ENCODE data around the gene CBFA2T3. TPM values are rescaled to one million over a fixed set of nuclear protein-coding genes. Genes with fewer than 3 reads are reported as not detected.

Gene CBFA2T3
- total and polyA plus RNA-seq, 2 of the 8 experiments (the other 6 are each of a cell fraction or from before 2014, with no cell fraction given), result 0.51 to 1.3 TPM

GRCh38 chr16:88951989-88952388 lies 25.0 kb downstream of the CBFA2T3 start:
- no peak for FAIRE-seq
- no peak for DNase-seq (ENCODE audit: low read depth in 1 of 2, low spot score in 2 of 2)
- H3K4me3 ChIP-seq (ENCODE audit: extremely low read depth in 1 of 4, insufficient read depth in 2 of 4, low read depth in 3 of 4, low read length in 4 of 4), result no peak overlapping the region
- 84% methylated on average over 11 of the region's 11 CpGs; no CpG with 5 or more reads in 1 of the 2 experiments for whole genome bisulfite sequencing, 2 experiments (ENCODE audit: extremely low coverage in 1 of 2, insufficient coverage in 1 of 2, insufficient read length in 1 of 2, insufficient replicate concordance in 2 of 2, low coverage in 1 of 2, low lambda C conversion rate in 2 of 2, missing lambda C conversion rate in 1 of 2)
- H3K18ac ChIP-seq (ENCODE audit: extremely low read depth, low read length), result no peak overlapping the region
- no peak overlapping the region for H3K9ac ChIP-seq (replicated peaks in 1 of 4; ENCODE audit: extremely low read depth in 1 of 4, low read depth in 3 of 4, low read length in 3 of 4)
- H2BK12ac ChIP-seq (ENCODE audit: low read depth, low read length), result no peak overlapping the region
- H2AFZ ChIP-seq (ENCODE audit: low read length), result no peak overlapping the region
- H2BK15ac ChIP-seq (ENCODE audit: low read length), result no peak overlapping the region; the same call in 1 of the 2 replicates
- H2BK5ac ChIP-seq (ENCODE audit: low read depth, low read length), result no peak overlapping the region
- TF ChIP-seq CBX8 (IDR thresholded peaks at IDR 0.05; ENCODE audit: borderline replicate concordance, low read depth, low read length) (no peak), GABPA (IDR thresholded peaks at IDR 0.05; ENCODE audit: borderline replicate concordance, insufficient read depth, low read length) (no peak), RAD21 (IDR thresholded peaks at IDR 0.05 in 1 of 2, conservative IDR thresholded peaks at IDR 0.05 in 1 of 2; ENCODE audit: low read depth in 2 of 2, low read length in 2 of 2) (no peak), RFX5 (IDR thresholded peaks at IDR 0.05; ENCODE audit: borderline replicate concordance, low read depth, low read length) (no peak), SIRT6 (IDR thresholded peaks at IDR 0.05; ENCODE audit: low read length) (no peak), MAX (IDR thresholded peaks at IDR 0.05) (no peak), SIN3A (conservative IDR thresholded peaks at IDR 0.05 in 1 of 2, IDR thresholded peaks at IDR 0.05 in 1 of 2; ENCODE audit: low read depth in 1 of 2, low read length in 2 of 2) (no peak), BRCA1 (IDR thresholded peaks at IDR 0.05; ENCODE audit: low read depth, low read length) (no peak)
- TF ChIP-seq, protein P1, sequence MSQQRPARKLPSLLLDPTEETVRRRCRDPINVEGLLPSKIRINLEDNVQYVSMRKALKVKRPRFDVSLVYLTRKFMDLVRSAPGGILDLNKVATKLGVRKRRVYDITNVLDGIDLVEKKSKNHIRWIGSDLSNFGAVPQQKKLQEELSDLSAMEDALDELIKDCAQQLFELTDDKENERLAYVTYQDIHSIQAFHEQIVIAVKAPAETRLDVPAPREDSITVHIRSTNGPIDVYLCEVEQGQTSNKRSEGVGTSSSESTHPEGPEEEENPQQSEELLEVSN (IDR thresholded peaks at IDR 0.05), result no peak
- no peak overlapping the region for H4K8ac ChIP-seq (ENCODE audit: extremely low read depth, insufficient read depth, low read length)
- H2BK120ac ChIP-seq (replicated peaks; ENCODE audit: low read depth, low read length), result no peak overlapping the region
- no peaks in the 10 kb centered on the region; a peak in 1 of 4 replicates for H3K9me3 ChIP-seq (ENCODE audit: insufficient read depth in 2 of 2, low read depth in 1 of 2, low read length in 1 of 2)
- H3K79me2 ChIP-seq (ENCODE audit: control insufficient read depth in 1 of 2, insufficient read depth in 2 of 2, low read length in 2 of 2), result no peaks in the 10 kb centered on the region
- no peak overlapping the region for H3K14ac ChIP-seq (ENCODE audit: insufficient read length)
- no peaks in the 10 kb centered on the region for H3K36me3 ChIP-seq (ENCODE audit: control insufficient read depth in 2 of 4, insufficient read depth in 4 of 4, low read length in 3 of 4)
- H2BK20ac ChIP-seq (ENCODE audit: low read length), result no peak overlapping the region
- CTCF ChIA-PET (ENCODE audit: partially characterized antibody), result interaction anchor here (1.0 to 1.5 kb wide), 3 partner anchors 82 to 204 kb away, joined by 3 to 4 read pairs (median 3); no protein-coding TSS in a partner anchor
- H3K27me3 ChIP-seq (replicated peaks in 1 of 4; ENCODE audit: control insufficient read depth in 3 of 4, extremely low read depth in 1 of 4, insufficient read depth in 3 of 4, low read length in 3 of 4), result no peaks in the 10 kb centered on the region
- no peaks in the 10 kb centered on the region for H3K23me2 ChIP-seq (ENCODE audit: low read depth, low read length)
- H2AK5ac ChIP-seq (ENCODE audit: low read depth, low read length), result no peak overlapping the region
- no peak overlapping the region for H3K4ac ChIP-seq (replicated peaks; ENCODE audit: insufficient read length, low read depth, low read length)
- no peak overlapping the region for H4K5ac ChIP-seq (ENCODE audit: insufficient read length, low read depth, low read length)
- POLR2A ChIA-PET (ENCODE audit: partially characterized antibody), result no interaction called here
- H3K79me1 ChIP-seq (ENCODE audit: low read depth, low read length), result no peaks in the 10 kb centered on the region
- no peak overlapping the region for H3K23ac ChIP-seq (ENCODE audit: insufficient read length)
- H3K4me1 ChIP-seq (replicated peaks in 1 of 4; ENCODE audit: control insufficient read depth in 3 of 4, insufficient read depth in 4 of 4, low read length in 3 of 4), result no peaks in the 10 kb centered on the region
- H4K20me1 ChIP-seq (replicated peaks in 1 of 2; ENCODE audit: control insufficient read depth in 1 of 2, insufficient read depth in 2 of 2, low read length in 2 of 2), result no peaks in the 10 kb centered on the region
- no peak overlapping the region for H3K4me2 ChIP-seq (ENCODE audit: insufficient read depth in 1 of 2, low read depth in 2 of 2, low read length in 2 of 2)
- no peak overlapping the region for H3K56ac ChIP-seq (replicated peaks; ENCODE audit: insufficient read length, low read depth, low read length)
- H4K91ac ChIP-seq (replicated peaks; ENCODE audit: insufficient read length, low read length), result no peak overlapping the region
- no peak overlapping the region for H3K27ac ChIP-seq (ENCODE audit: low read depth, low read length)
